Stomach (tissue), 9 donors: ENCODE data around the gene RELB. TPM values are rescaled to one million over a fixed set of nuclear protein-coding genes. Genes with fewer than 3 reads are reported as not detected.

ENCODE experiments used
- DNase-seq, 2 donors: peaks; one replicate each; pipeline versions ENCODE4 v3.0.0 to v3.0.0-alpha.2; 2013 to 2019
- H3K27ac ChIP-seq, 5 donors: fragments of 200-600 bp in 4 of 5; sonication (generic) in 4 of 5; one replicate each; pipeline ENCODE4 v1.5.1; 2013 to 2019; ENCODE audit warnings: mild to moderate bottlenecking in 1 of 5, moderate library complexity in 1 of 5
- H3K27me3 ChIP-seq, 3 donors: fragments of 200-600 bp; sonication (generic); one replicate each; pipeline ENCODE4 v1.5.1; 2017 to 2019; ENCODE audit warnings: mixed run types in 1 of 3
- H3K36me3 ChIP-seq, 4 donors: fragments of 200-600 bp; sonication (generic); 1 replicate in 3 of 4; 2 replicates in 1 of 4; pipeline ENCODE4 v1.5.1; 2016 to 2019
- H3K4me1 ChIP-seq, 4 donors: fragments of 200-600 bp; sonication (generic); one replicate each; pipeline ENCODE4 v1.5.1; 2016 to 2019
- H3K4me3 ChIP-seq, 4 donors: fragments of 200-600 bp; sonication (generic) in 3 of 4; one replicate each; pipeline ENCODE4 v1.5.1; 2016 to 2019; ENCODE audit warnings: mild to moderate bottlenecking in 1 of 4
- H3K9me3 ChIP-seq, 4 donors: fragments of 200-600 bp; sonication (generic); one replicate each; pipeline ENCODE4 v1.5.1; 2016 to 2019
- CTCF ChIP-seq, 7 experiments: fragments of 450-650 bp in 4 of 7; fragments of 200-600 bp in 3 of 7; sonication (generic) in 3 of 7; IDR thresholded peaks; one replicate each; pipeline ENCODE4 v1.5.1; 2016 to 2019; ENCODE audit warnings: antibody characterized with exemption in 7 of 7, control low read depth in 2 of 7, mild to moderate bottlenecking in 1 of 7
- EP300 ChIP-seq: sonication (generic); formaldehyde crosslinking; IDR thresholded peaks from one replicate; pipeline ENCODE4 v1.6.1; 2017; ENCODE audit warnings: antibody characterized with exemption
- POLR2A ChIP-seq, 4 donors: fragments of 450-650 bp; IDR thresholded peaks; one replicate each; pipeline ENCODE4 v1.6.1; 2016; ENCODE audit warnings: antibody characterized with exemption in 4 of 4, control low read depth in 2 of 4, mild to moderate bottlenecking in 1 of 4, moderate library complexity in 1 of 4
- POLR2AphosphoS5 ChIP-seq, 3 donors: sonication (generic); formaldehyde crosslinking; IDR thresholded peaks; one replicate each; pipeline ENCODE4 v1.6.1; 2016; ENCODE audit warnings: antibody characterized with exemption in 3 of 3
- WGBS, 5 donors: extraction: QIAGEN DNeasy Blood & Tissue Kit in 3 of 5; methylation state at CpG; one replicate each; pipeline versions ENCODE4 v1.1.5 to v1.1.7; 2013 to 2018; 5-methylcytosine and 5-hydroxymethylcytosine counted together
- intact Hi-C: fragments of 100-400 bp; cut with DNase I; formaldehyde crosslinking; loops from one replicate; pipeline ENCODE4 v1.15.1; 2023; ENCODE audit warnings: low total_unique reads
- polyA plus RNA-seq, 3 donors: library from polyadenylated mRNA; stranded (reverse); fragments of 200-250 nt; gene quantifications; one replicate each; pipeline ENCODE4 v1.2.3, GENCODE V29; 2013
- total RNA-seq, 5 donors: library from RNA; depleted of rRNA; stranded (reverse); fragments of >200 nt; gene quantifications; one replicate each; pipeline versions ENCODE4 v1.1.0 to v1.2.3, GENCODE V29; 2014 to 2016
- donor health status: healthy with polysubstance abuse.
- donor health status: Bipolar disorder and iron deficiency.
- donor health status: healthy.

RELB gene
- total and polyA plus RNA-seq, 8 donors = 3.2 to 33.5 (median 14.9) TPM; not detected in 1

GRCh38 chr19:44960906-44961728 is 40.1 kb upstream of the RELB start:
- peaks cover 16 to 50% (median 29%) of the 10 kb centered on the region in 4 donors for H3K4me1 ChIP-seq
- DNase-seq = no peak
- no peaks in the 10 kb centered on the region for H3K27me3 ChIP-seq
- no peak for TF ChIP-seq EP300
- TF ChIP-seq POLR2A (IDR thresholded peaks at IDR 0.05) = no peak
- TF ChIP-seq CTCF (IDR thresholded peaks at IDR 0.05) = no peak
- TF ChIP-seq POLR2AphosphoS5 (IDR thresholded peaks at IDR 0.05) = no peak
- intact Hi-C loops = no loop called here
- no peaks in the 10 kb centered on the region for H3K9me3 ChIP-seq
- H3K4me3 ChIP-seq = no peak overlapping the region
- 79 to 91% (median 87%) methylated on average over 7 to 8 of the region's 8 CpGs for WGBS, 5 donors
- peaks cover 21 to 67% (median 59%) of the 10 kb centered on the region in 4 donors for H3K36me3 ChIP-seq
- no peak overlapping the region for H3K27ac ChIP-seq

- Histone ChIP-seq H3K27me3 (no peaks in the 10 kb centered on the region), H3K4me3 (no peak overlapping the region), H3K36me3 (peaks cover 26 to 74% (median 67%) of the 10 kb centered on the region in 4 donors), H3K9me3 (no peaks in the 10 kb centered on the region), H3K4me1 (peaks cover 9 to 42% (median 22%) of the 10 kb centered on the region in 4 donors), H3K27ac (no peak overlapping the region)
- no peak for DNase-seq
- WGBS, 5 donors = 83 to 93% (median 89%) methylated on average over 8 of the region's 8 CpGs
- TF ChIP-seq POLR2A (IDR thresholded peaks at IDR 0.05) (no peak), CTCF (IDR thresholded peaks at IDR 0.05) (no peak), EP300 (no peak), POLR2AphosphoS5 (IDR thresholded peaks at IDR 0.05) (no peak)
- intact Hi-C loops = no loop called here
Measured at GRCh38 chr19:44961821-44962220, 39.4 kb upstream of the RELB start.

- no peaks in the 10 kb centered on the region for H3K27me3 ChIP-seq
- H3K4me1 ChIP-seq = no peaks in the 10 kb centered on the region
- no peak for DNase-seq
- 91 to 96% (median 93%) methylated on average over 5 of the region's 5 CpGs for WGBS, 5 donors
- H3K27ac ChIP-seq = no peak overlapping the region
- TF ChIP-seq POLR2A (IDR thresholded peaks at IDR 0.05) (no peak), CTCF (IDR thresholded peaks at IDR 0.05) (no peak), EP300 (no peak)
- peaks cover 37 to 93% (median 82%) of the 10 kb centered on the region in 4 donors for H3K36me3 ChIP-seq
- intact Hi-C loops = no loop called here
- H3K4me3 ChIP-seq = no peak overlapping the region
- no peaks in the 10 kb centered on the region for H3K9me3 ChIP-seq
Measured at GRCh38 chr19:44968118-44968517, 33.1 kb upstream of the RELB start.

- TF ChIP-seq CTCF (IDR thresholded peaks at IDR 0.05) = no peak
- TF ChIP-seq POLR2A (IDR thresholded peaks at IDR 0.05) = no peak
- TF ChIP-seq EP300 = no peak
- no peak for TF ChIP-seq POLR2AphosphoS5 (IDR thresholded peaks at IDR 0.05)
- Histone ChIP-seq H3K9me3 (no peaks in the 10 kb centered on the region), H3K4me1 (no peaks in the 10 kb centered on the region), H3K27me3 (no peaks in the 10 kb centered on the region), H3K4me3 (no peak overlapping the region), H3K27ac (no peak overlapping the region), H3K36me3 (peaks cover 34 to 94% (median 83%) of the 10 kb centered on the region in 4 donors)
- DNase-seq = no peak
- WGBS, 5 donors = 79 to 96% (median 87%) methylated on average over 2 to 4 of the region's 4 CpGs
- intact Hi-C loops = no loop called here
Measured at GRCh38 chr19:44968670-44969069, 32.6 kb upstream of the RELB start.
